ENCODE measurements around the gene OTOL1.

The OTOL1 gene

GRCh38 chr3:161548301-161548700 lies 51.7 kb downstream of the OTOL1 start:
- DNase-seq, result no peak

DNA sequence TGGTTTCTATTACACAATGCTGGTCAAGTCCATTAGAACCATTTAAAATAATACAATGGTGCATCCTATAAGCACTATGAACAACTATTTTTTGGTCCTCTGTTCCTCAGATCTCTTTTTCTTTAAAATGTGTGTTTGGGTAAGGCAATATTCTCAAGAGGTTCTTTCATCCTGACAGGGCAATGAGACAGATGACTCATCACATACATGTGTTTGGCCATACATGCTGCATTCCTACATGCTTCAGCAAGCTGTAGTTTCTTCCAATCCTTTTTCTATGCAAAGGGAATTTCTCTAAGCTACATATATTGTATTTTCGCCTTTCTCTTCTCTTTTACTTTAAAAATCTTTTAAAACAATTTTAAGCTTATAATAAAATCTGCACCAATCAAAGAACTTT lies 52.7 kb downstream of the OTOL1 start:
- DNase-seq, result no peak

DNA sequence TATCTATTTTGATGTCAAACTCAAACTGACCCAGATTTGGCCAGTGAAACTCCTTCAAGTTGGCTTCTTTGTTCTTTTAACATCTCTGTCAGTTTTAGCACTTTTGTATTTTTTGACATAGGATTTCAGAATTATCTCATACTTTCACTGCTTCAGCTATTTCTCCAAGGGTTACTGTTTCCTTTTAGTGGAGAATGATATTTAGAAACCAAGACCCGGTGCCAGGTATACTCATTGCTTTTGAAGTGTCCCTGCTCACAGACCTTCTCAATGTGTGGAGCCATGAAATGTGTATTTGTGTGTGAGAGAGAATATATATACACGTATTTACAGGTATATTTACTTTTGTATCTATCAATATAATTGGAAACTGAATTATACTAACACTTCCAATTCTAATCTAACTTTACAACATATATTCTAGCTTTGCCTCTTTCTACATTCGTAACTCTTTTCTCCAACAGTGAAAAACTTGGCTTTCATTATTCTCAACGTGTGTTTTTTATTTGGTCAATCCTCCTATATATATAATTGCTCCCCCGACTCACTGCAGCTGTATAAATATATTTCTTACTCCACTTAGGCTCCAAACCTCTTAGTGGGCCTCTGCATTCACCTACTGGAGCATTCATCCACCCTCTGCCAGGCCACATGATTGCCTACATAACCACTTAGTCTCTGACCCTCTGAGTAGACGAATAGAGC lies 54.0 kb downstream of the OTOL1 start:
- DNase-seq, result no peak

DNA sequence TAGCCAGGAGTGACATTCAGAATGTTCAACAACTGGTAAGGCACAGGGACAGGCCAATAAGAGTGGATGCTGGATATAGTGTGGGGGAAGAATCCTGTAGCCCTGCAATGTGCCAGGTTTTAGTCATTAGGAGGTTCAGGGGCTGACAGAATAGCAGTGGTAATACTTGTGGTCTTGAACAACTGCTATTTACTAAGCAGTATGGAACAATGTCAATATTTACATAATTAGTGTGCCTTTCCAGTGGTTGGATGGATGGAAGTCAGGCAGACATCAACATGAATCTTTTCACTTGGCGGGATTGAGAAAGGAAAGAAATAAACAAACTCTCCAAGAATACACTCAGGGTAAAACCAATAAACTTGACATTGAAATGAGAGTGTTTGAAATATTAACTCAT lies 55.1 kb downstream of the OTOL1 start:
- DNase-seq, result no peak

DNA sequence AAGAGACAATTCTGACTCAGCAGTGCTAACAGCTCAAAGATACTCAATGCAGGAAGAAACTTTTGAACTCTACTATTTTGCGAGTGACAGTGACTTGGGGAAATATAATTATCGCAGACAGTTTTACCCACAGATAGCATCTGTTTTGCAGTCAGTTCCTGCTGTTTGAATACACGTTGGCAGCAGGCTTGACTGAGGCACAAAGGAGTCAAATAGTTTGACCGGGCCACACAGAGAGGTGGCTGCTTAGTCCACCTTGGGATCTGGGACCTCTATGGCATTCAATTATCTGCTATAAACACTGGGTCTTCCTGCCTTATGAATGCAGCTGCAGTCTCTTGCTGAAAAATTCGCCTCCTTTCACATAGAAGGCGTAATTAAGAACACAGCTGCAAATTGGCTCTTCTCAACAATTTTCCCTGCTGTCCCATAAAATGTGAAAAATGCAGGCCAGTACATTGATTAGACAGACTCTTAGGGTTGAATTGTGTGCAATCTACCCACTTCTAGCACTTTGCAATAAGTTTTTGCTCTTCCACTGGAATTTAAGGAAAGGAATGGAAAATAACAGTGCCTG lies 56.5 kb downstream of the OTOL1 start:
- DNase-seq, result no peak

All from activated CD4-positive, alpha-beta T cell treated with anti-CD3 and anti-CD28 coated beads, Interleukin-2, amount 50 U/mL, for 48 hours (primary cell).